GM19351 (cell line): ENCODE results near the gene UST.

Experiments
- ATAC-seq: cut with Tn5 transposase; IDR thresholded peaks from one replicate; pipeline ENCODE4 v1.9.1; 2021; ENCODE audit warnings: mild to moderate bottlenecking, moderate library complexity; ENCODE audit not compliant: unreplicated experiment

UST gene

GRCh38 chr6:149077208-149077607 lies 330.4 kb downstream of the UST start:
- no peak for ATAC-seq

GRCh38 chr6:149078211-149078782 lies 331.5 kb downstream of the UST start:
- no peak for ATAC-seq

- ATAC-seq: no peak
Measured at GRCh38 chr6:149079456-149079855, 332.6 kb downstream of the UST start.

GRCh38 chr6:149079911-149080491 lies 333.2 kb downstream of the UST start:
- ATAC-seq: no peak

GRCh38 chr6:149080511-149080910 lies 333.7 kb downstream of the UST start:
- ATAC-seq: no peak

- no peak for ATAC-seq
Measured at GRCh38 chr6:149081281-149081680, 334.5 kb downstream of the UST start.

- ATAC-seq: peak; percentile 83
Measured at GRCh38 chr6:149082320-149082719, 335.5 kb downstream of the UST start.

- no peak for ATAC-seq
Measured at GRCh38 chr6:149084026-149084425, 337.2 kb downstream of the UST start.

- no peak for ATAC-seq
Measured at GRCh38 chr6:149084808-149085556, 338.2 kb downstream of the UST start.

- ATAC-seq: no peak
Measured at GRCh38 chr6:149085557-149085938, 338.7 kb downstream of the UST start.

- ATAC-seq: no peak
Measured at GRCh38 chr6:149086363-149086762, 339.5 kb downstream of the UST start.

GRCh38 chr6:149087898-149088297 lies 341.1 kb downstream of the UST start:
- ATAC-seq: no peak

GRCh38 chr6:149088361-149088760 lies 341.5 kb downstream of the UST start:
- ATAC-seq: no peak

- no peak for ATAC-seq
Measured at GRCh38 chr6:149089510-149089909, 342.7 kb downstream of the UST start.

GRCh38 chr6:149090937-149091336 lies 344.1 kb downstream of the UST start:
- no peak for ATAC-seq

GRCh38 chr6:149093643-149094042 lies 346.8 kb downstream of the UST start:
- no peak for ATAC-seq

GRCh38 chr6:149094156-149094555 lies 347.3 kb downstream of the UST start:
- ATAC-seq: no peak

GRCh38 chr6:149094934-149095351 lies 348.1 kb downstream of the UST start:
- no peak for ATAC-seq

GRCh38 chr6:149095842-149096241 lies 349.0 kb downstream of the UST start:
- ATAC-seq: no peak

GRCh38 chr6:149097794-149098193 lies 351.0 kb downstream of the UST start:
- ATAC-seq: no peak

GRCh38 chr6:149098700-149099276 lies 352.0 kb downstream of the UST start:
- ATAC-seq: no peak

- no peak for ATAC-seq
Measured at GRCh38 chr6:149102324-149102723, 355.5 kb downstream of the UST start.
